HCT116 (cell line): ENCODE data around the gene TGFBR3. TPM values are rescaled to one million over a fixed set of nuclear protein-coding genes. Genes with fewer than 3 reads are reported as not detected.

Source experiments
- ATAC-seq: fragments of 200-7000 bp; cut with Tn5 transposase; 2 replicates; pipeline ENCODE4 v1.9.1; 2020; ENCODE audit warnings: mild to moderate bottlenecking, moderate library complexity
- BruUV-seq: library from RNA; stranded (reverse); fragments of 400-500 nt; replicated peaks from 2 replicates; lab custom pipeline; 2021; lab: Mats Ljungman, UMichigan
- CTCF ChIA-PET: fragments of 300-600 bp; sonication (Branson Sonifier 250); formaldehyde crosslinking; loops from one replicate; lab custom pipeline; 2021; ENCODE audit warnings: antibody characterized with exemption; lab: Charles Lee
- POLR2A ChIA-PET: fragments of 300-600, 350-600 bp; sonication (Branson Sonifier 250); formaldehyde crosslinking; loops from one replicate; lab custom pipeline; 2021; ENCODE audit warnings: antibody characterized with exemption; lab: Charles Lee
- RAD21 ChIA-PET, 2 experiments: fragments of 300-600 bp; sonication (Branson Sonifier 250); formaldehyde crosslinking; loops; one replicate each; lab custom pipeline; 2023; ENCODE audit warnings: low total read pairs in 2 of 2; ENCODE audit not compliant: uncharacterized antibody in 2 of 2, unreplicated experiment in 2 of 2, low non-redundant PET in 1 of 2; lab: Charles Lee
- DNase-seq: peaks from one replicate; pipeline ENCODE4 v3.0.0-alpha.2; 2010; ENCODE audit warnings: low read depth, low spot score
- H2AFZ ChIP-seq: fragments of 200-600 bp; shearing (Covaris generic), sonication (generic); 2 replicates; pipeline ENCODE4 v1.6.1; 2017; ENCODE audit warnings: low read depth, mixed run types, mixed read lengths, antibody characterized with exemption, low read length; ENCODE audit not compliant: poor library complexity, severe bottlenecking
- H3K27ac ChIP-seq: 2 replicates; pipeline ENCODE4 v1.5.1; 2012; ENCODE audit warnings: low read depth, low read length
- H3K27me3 ChIP-seq: fragments of 200-600 bp; sonication (generic); 2 replicates; pipeline ENCODE4 v1.6.1; 2016; ENCODE audit warnings: mixed run types, low read length, mixed read lengths; ENCODE audit not compliant: insufficient read depth
- H3K36me3 ChIP-seq, 2 experiments: fragments of 200-500 bp in 1 of 2; fragments of 200-600 bp in 1 of 2; sonication (Bioruptor generic) in 1 of 2; sonication (generic) in 1 of 2; 2 replicates each; pipeline versions ENCODE4 v1.5.1 to v1.6.1; 2014 to 2016; ENCODE audit warnings: low read length in 2 of 2, inconsistent platforms in 1 of 2, mixed read lengths in 1 of 2, mixed run types in 1 of 2; ENCODE audit not compliant: insufficient read depth in 2 of 2, control insufficient read depth in 1 of 2
- H3K4me1 ChIP-seq, 2 experiments: fragments of 200-600 bp in 1 of 2; sonication (generic) in 1 of 2; 2 replicates each; pipeline versions ENCODE4 v1.5.1 to v1.6.1; 2012 to 2017; ENCODE audit warnings: low read length in 2 of 2, inconsistent platforms in 1 of 2, mild to moderate bottlenecking in 1 of 2, mixed read lengths in 1 of 2, mixed run types in 1 of 2, moderate library complexity in 1 of 2; ENCODE audit not compliant: insufficient read depth in 2 of 2, control insufficient read depth in 1 of 2
- H3K4me2 ChIP-seq: fragments of 200-600 bp; sonication (generic); 2 replicates; pipeline ENCODE4 v1.6.1; 2017; ENCODE audit warnings: mixed run types, low read length, mixed read lengths
- H3K4me3 ChIP-seq, 2 experiments: fragments of 200-600 bp in 1 of 2; sonication (generic) in 1 of 2; replicated peaks in 1 of 2; 2 replicates each; pipeline ENCODE4 v1.5.1; 2011 to 2016; ENCODE audit warnings: low read length in 2 of 2, control low read depth in 1 of 2, low read depth in 1 of 2, mild to moderate bottlenecking in 1 of 2, mixed read lengths in 1 of 2, mixed run types in 1 of 2
- H3K79me2 ChIP-seq: fragments of 200-600 bp; sonication (generic); 2 replicates; pipeline ENCODE4 v1.6.1; 2017; ENCODE audit warnings: mild to moderate bottlenecking, mixed run types, low read length, moderate library complexity, mixed read lengths; ENCODE audit not compliant: insufficient read depth
- H3K9ac ChIP-seq: fragments of 200-600 bp; sonication (generic); 2 replicates; pipeline ENCODE4 v1.6.1; 2016; ENCODE audit warnings: low read length, mixed read lengths
- H3K9me2 ChIP-seq: fragments of 200-600 bp; sonication (generic), shearing (Covaris generic); 2 replicates; pipeline ENCODE4 v1.6.1; 2017; ENCODE audit warnings: mixed run types, mild to moderate bottlenecking, moderate library complexity; ENCODE audit not compliant: insufficient read depth
- H3K9me3 ChIP-seq, 2 experiments: fragments of 200-500 bp in 1 of 2; fragments of 200-600 bp in 1 of 2; sonication (Bioruptor generic) in 1 of 2; sonication (generic) in 1 of 2; 2 replicates each; pipeline ENCODE4 v1.6.1; 2014 to 2017; ENCODE audit warnings: low read length in 2 of 2, mixed read lengths in 2 of 2, inconsistent platforms in 1 of 2, low read depth in 1 of 2, mild to moderate bottlenecking in 1 of 2, mixed run types in 1 of 2, moderate library complexity in 1 of 2; ENCODE audit not compliant: control insufficient read depth in 1 of 2, insufficient read depth in 1 of 2
- H4K20me1 ChIP-seq: fragments of 200-600 bp; sonication (generic), shearing (Covaris generic); 2 replicates; pipeline ENCODE4 v1.6.1; 2017; ENCODE audit warnings: mixed run types, mild to moderate bottlenecking, moderate library complexity; ENCODE audit not compliant: insufficient read depth
- CBX3 ChIP-seq: IDR thresholded peaks from 2 replicates; pipeline ENCODE4 v1.6.1; 2012; ENCODE audit warnings: low read depth
- CTCF ChIP-seq, 3 experiments: fragments of 200-600 bp in 1 of 3; sonication (generic) in 1 of 3; IDR thresholded peaks in 2 of 3; conservative IDR thresholded peaks in 1 of 3; 2 replicates each; pipeline ENCODE4 v1.5.1; 2012 to 2017; ENCODE audit warnings: low read depth in 2 of 3, low read length in 2 of 3, antibody characterized with exemption in 1 of 3, borderline replicate concordance in 1 of 3, control low read depth in 1 of 3, mild to moderate bottlenecking in 1 of 3, mixed read lengths in 1 of 3, mixed run types in 1 of 3, moderate library complexity in 1 of 3; ENCODE audit not compliant: insufficient read depth in 1 of 3
- EGR1 ChIP-seq: IDR thresholded peaks from 2 replicates; pipeline ENCODE4 v1.6.1; 2012; ENCODE audit warnings: low read depth
- ELF1 ChIP-seq: IDR thresholded peaks from 2 replicates; pipeline ENCODE4 v1.6.1; 2012; ENCODE audit warnings: low read depth, borderline replicate concordance
- EZH2 ChIP-seq: fragments of 200-600 bp; sonication (generic); IDR thresholded peaks from 2 replicates; pipeline ENCODE4 v1.6.1; 2017; ENCODE audit warnings: antibody characterized with exemption, mixed run types
- EZH2phosphoT487 ChIP-seq: fragments of 200-600 bp; IDR thresholded peaks from 2 replicates; pipeline ENCODE4 v1.6.1; 2018; ENCODE audit warnings: antibody characterized with exemption, borderline replicate concordance
- FOSL1 ChIP-seq: IDR thresholded peaks from 2 replicates; pipeline ENCODE4 v1.6.1; 2012; ENCODE audit warnings: low read depth
- MAX ChIP-seq: IDR thresholded peaks from 2 replicates; pipeline ENCODE4 v1.6.1; 2012
- POLR2A ChIP-seq: IDR thresholded peaks from 2 replicates; pipeline ENCODE4 v1.7.0; 2011; ENCODE audit warnings: borderline replicate concordance; ENCODE audit not compliant: insufficient read depth, insufficient read length; ENCODE audit errors: extremely low read depth
- RAD21 ChIP-seq: IDR thresholded peaks from 2 replicates; pipeline ENCODE4 v1.6.1; 2012; ENCODE audit warnings: low read depth, mild to moderate bottlenecking
- REST ChIP-seq: IDR thresholded peaks from 2 replicates; pipeline ENCODE4 v1.6.1; 2012; ENCODE audit warnings: low read depth
- SIN3A ChIP-seq: IDR thresholded peaks from 2 replicates; pipeline ENCODE4 v1.6.1; 2012; ENCODE audit warnings: low read depth
- SRF ChIP-seq: IDR thresholded peaks from 2 replicates; pipeline ENCODE4 v1.6.1; 2012; ENCODE audit warnings: low read depth
- YY1 ChIP-seq: IDR thresholded peaks from 2 replicates; pipeline ENCODE4 v1.6.1; 2011; ENCODE audit warnings: low read length, low read depth, moderate library complexity, mild to moderate bottlenecking; ENCODE audit not compliant: insufficient replicate concordance; ENCODE audit errors: extremely low read depth
- ZNF274 ChIP-seq: fragments of 200-500 bp; sonication (Bioruptor generic); IDR thresholded peaks from 2 replicates; pipeline ENCODE4 v1.6.1; 2014; ENCODE audit warnings: mild to moderate bottlenecking, low read depth, low read length, inconsistent platforms
- intact Hi-C: fragments of 100-400 bp; cut with micrococcal nuclease; formaldehyde crosslinking; loops from 2 replicates; pipeline ENCODE4 v1.10.0; 2022
- total RNA-seq: library from RNA; stranded (reverse); gene quantifications from one replicate; pipeline ENCODE4 v1.2.1, GENCODE V29; 2021; ENCODE audit not compliant: unreplicated experiment

The TGFBR3 gene
- total RNA-seq, 1 experiment from 2014 or later: 7.1 TPM

GRCh38 chr1:91680556-91681155 lies 205.3 kb downstream of the TGFBR3 start:
- Histone ChIP-seq H3K27ac (no peak overlapping the region), H3K36me3 (no peaks in the 10 kb centered on the region), H3K4me2 (no peak overlapping the region), H3K4me1 (no peaks in the 10 kb centered on the region), H3K27me3 (no peaks in the 10 kb centered on the region), H4K20me1 (no peaks in the 10 kb centered on the region), H3K9ac (no peak overlapping the region), H3K9me3 (no peaks in the 10 kb centered on the region), H3K79me2 (no peaks in the 10 kb centered on the region), H3K4me3 (no peak overlapping the region), H3K9me2 (no peaks in the 10 kb centered on the region), H2AFZ (no peak overlapping the region)
- DNase-seq (no peak), ATAC-seq (no peak)
- TF ChIP-seq FOSL1: no peak
- TF ChIP-seq EZH2phosphoT487: no peak
- TF ChIP-seq POLR2A: no peak
- no peak for TF ChIP-seq YY1
- no TSS peak for BruUV-seq
- POLR2A ChIA-PET: no interaction called here
- intact Hi-C loops: no loop called here
- RAD21 ChIA-PET: no interaction called here
- CTCF ChIA-PET: no interaction called here

- no peak overlapping the region for H3K9ac ChIP-seq
- H3K27me3 ChIP-seq: no peaks in the 10 kb centered on the region
- no peak overlapping the region for H2AFZ ChIP-seq
- POLR2A ChIA-PET: no interaction called here
- no peaks in the 10 kb centered on the region for H3K9me3 ChIP-seq
- no peak overlapping the region for H3K4me3 ChIP-seq
- H3K79me2 ChIP-seq: no peaks in the 10 kb centered on the region
- no peaks in the 10 kb centered on the region for H4K20me1 ChIP-seq
- no peak overlapping the region for H3K4me2 ChIP-seq
- no peaks in the 10 kb centered on the region for H3K4me1 ChIP-seq
- no peak for ATAC-seq
- DNase-seq: no peak
- intact Hi-C loops: no loop called here
- RAD21 ChIA-PET: no interaction called here
- CTCF ChIA-PET: no interaction called here
- no peaks in the 10 kb centered on the region for H3K36me3 ChIP-seq
- H3K9me2 ChIP-seq: no peaks in the 10 kb centered on the region; the same call in 1 of the 2 replicates
- no peak overlapping the region for H3K27ac ChIP-seq
- BruUV-seq: no TSS peak
- TF ChIP-seq ZNF274 (no peak), EGR1 (no peak), ELF1 (no peak), POLR2A (no peak), YY1 (no peak), FOSL1 (no peak), EZH2 (no peak), EZH2phosphoT487 (no peak), MAX (no peak), SIN3A (no peak), RAD21 (no peak), REST (no peak), SRF (no peak), CTCF (IDR thresholded peaks at IDR 0.05 in 2 of 3, conservative IDR thresholded peaks at IDR 0.05 in 1 of 3; ENCODE audit: borderline replicate concordance in 1 of 3, insufficient read depth in 1 of 3, low read depth in 2 of 3, low read length in 2 of 3) (no peak), CBX3 (no peak)
Measured at GRCh38 chr1:91679446-91679845, 206.5 kb downstream of the TGFBR3 start.
